B cell (primary cell): ENCODE measurements around the gene KRTAP10-12.

Source experiments
- CTCF ChIP-seq: fragments of 200-600 bp; IDR thresholded peaks from one replicate; pipeline ENCODE4 v1.8.0; 2022; ENCODE audit warnings: antibody characterized with exemption, mild to moderate bottlenecking
- EZH2 ChIP-seq: IDR thresholded peaks from 2 replicates; pipeline ENCODE4 v1.6.1; 2012; ENCODE audit warnings: borderline replicate concordance, low read depth, mild to moderate bottlenecking, moderate library complexity, low read length; ENCODE audit not compliant: insufficient read depth, poor library complexity, severe bottlenecking

- TF ChIP-seq CTCF (no peak), EZH2 (no peak)
These were observed 29.4 kb upstream of the KRTAP10-12 start for GRCh38 chr21:44667612-44668011.
